ENCODE results near the gene LHX3. TPM values are rescaled to one million over a fixed set of nuclear protein-coding genes. Genes with fewer than 3 reads are reported as not detected.

Gene LHX3
- total RNA-seq, 1 experiment from 2014 or later = not detected

- H3K18ac ChIP-seq (ENCODE audit: insufficient read length, low read depth, low read length) = no peak overlapping the region
- no peak overlapping the region for H2BK120ac ChIP-seq (ENCODE audit: low read depth, low read length, poor library complexity, severe bottlenecking)
- Mint-ChIP-seq H3K4me1 (peaks cover 10 to 34% of the 10 kb centered on the region in 2 experiments), H3K27ac (no peak overlapping the region), H3K27me3 (ENCODE audit: low read depth) (0 out of 2 replicates have a peak, but pooled peaks cover 2% of the 10 kb centered on the region), H3K9me3 (no peaks in the 10 kb centered on the region; a peak in 2 of 5 replicates), H3K4me3 (no peak overlapping the region), H3K36me3 (ENCODE audit: insufficient read depth in 1 of 3, low read depth in 3 of 3) (no peaks in the 10 kb centered on the region)
- H3K27ac ChIP-seq (ENCODE audit: insufficient read length, low read depth, low read length) = no peak overlapping the region
- H3K4me2 ChIP-seq (ENCODE audit: insufficient read depth, insufficient read length, low read length) = no peak overlapping the region
- H3T11ph ChIP-seq (ENCODE audit: low read length) = no peak overlapping the region
- no peaks in the 10 kb centered on the region for H3K4me1 ChIP-seq (ENCODE audit: insufficient read depth, low read length)
- no peak overlapping the region for H2BK12ac ChIP-seq (ENCODE audit: insufficient read length, low read depth, low read length)
- no peak overlapping the region for H4K8ac ChIP-seq (replicated peaks; ENCODE audit: insufficient read length, low read depth, low read length)
- no peak overlapping the region for H3K14ac ChIP-seq (ENCODE audit: insufficient read depth, low read length)
- no peak for TF ChIP-seq CTCF (conservative IDR thresholded peaks at IDR 0.05)
- DNase-seq = no peak
- H4K91ac ChIP-seq (ENCODE audit: insufficient read length, low read depth, low read length) = no peak overlapping the region
- no peak overlapping the region for H2BK5ac ChIP-seq (ENCODE audit: insufficient read length, low read length)
- no peaks in the 10 kb centered on the region for H3K79me2 ChIP-seq (ENCODE audit: insufficient read depth, low read length)
- no peak overlapping the region for H2BK20ac ChIP-seq (ENCODE audit: low read depth, low read length, poor library complexity, severe bottlenecking)
- H3K9ac ChIP-seq (ENCODE audit: extremely low read depth, insufficient read length, low read length) = no peak overlapping the region
- no peak overlapping the region for H3K23ac ChIP-seq (ENCODE audit: insufficient read length, low read depth, low read length)
- no peak overlapping the region for H3K4ac ChIP-seq (ENCODE audit: low read depth, low read length)
- WGBS (ENCODE audit: extremely low coverage, insufficient read length, low lambda C conversion rate) = no CpG with 5 or more reads among the region's 8 CpGs
- no peaks in the 10 kb centered on the region for H3K9me3 ChIP-seq (ENCODE audit: control insufficient read depth, low read depth, low read length)
- no peak overlapping the region for H4K5ac ChIP-seq (ENCODE audit: insufficient read length, low read depth, low read length)
- no peaks in the 10 kb centered on the region for H4K20me1 ChIP-seq (ENCODE audit: control insufficient read depth, insufficient read depth, insufficient read length)
- H2BK15ac ChIP-seq (ENCODE audit: low read depth, low read length) = no peak overlapping the region
- no peaks in the 10 kb centered on the region for H3K79me1 ChIP-seq (ENCODE audit: insufficient read depth, low read depth, low read length, poor library complexity, severe bottlenecking)
- no peak overlapping the region for H3K56ac ChIP-seq (ENCODE audit: insufficient read length, low read depth, low read length)
- H3K27me3 ChIP-seq (ENCODE audit: insufficient read depth, low read length) = no peaks in the 10 kb centered on the region
- no peak overlapping the region for H2AK5ac ChIP-seq (ENCODE audit: insufficient read length, low read length)
- H2AFZ ChIP-seq (ENCODE audit: low read length) = no peak overlapping the region
- H3K23me2 ChIP-seq (ENCODE audit: insufficient read length, low read depth, low read length, poor library complexity, severe bottlenecking) = no peaks in the 10 kb centered on the region
These were observed 26.2 kb downstream of the LHX3 start for GRCh38 chr9:136178773-136179075.

Measured in H9 (cell line).